Measurements from ENCODE around the gene CAD. TPM values are rescaled to one million over a fixed set of nuclear protein-coding genes. Genes with fewer than 3 reads are reported as not detected.

CAD gene
- total RNA-seq, 6 experiments from 2014 or later, result 38.3 to 46.9 (median 42.8) TPM

- no peaks in the 10 kb centered on the region for H3K9me3 Mint-ChIP-seq
- no peak overlapping the region for H3K27ac Mint-ChIP-seq
- H3K36me3 Mint-ChIP-seq (ENCODE audit: low read depth), result peaks cover 10% of the 10 kb centered on the region
- DNase-seq, result no peak
- peaks cover 2% of the 10 kb centered on the region for H3K27me3 Mint-ChIP-seq (ENCODE audit: insufficient read depth)
- no peak overlapping the region for H3K4me3 Mint-ChIP-seq
- H3K4me1 Mint-ChIP-seq (ENCODE audit: low read depth), result no peaks in the 10 kb centered on the region
- TF ChIP-seq, protein P1, sequence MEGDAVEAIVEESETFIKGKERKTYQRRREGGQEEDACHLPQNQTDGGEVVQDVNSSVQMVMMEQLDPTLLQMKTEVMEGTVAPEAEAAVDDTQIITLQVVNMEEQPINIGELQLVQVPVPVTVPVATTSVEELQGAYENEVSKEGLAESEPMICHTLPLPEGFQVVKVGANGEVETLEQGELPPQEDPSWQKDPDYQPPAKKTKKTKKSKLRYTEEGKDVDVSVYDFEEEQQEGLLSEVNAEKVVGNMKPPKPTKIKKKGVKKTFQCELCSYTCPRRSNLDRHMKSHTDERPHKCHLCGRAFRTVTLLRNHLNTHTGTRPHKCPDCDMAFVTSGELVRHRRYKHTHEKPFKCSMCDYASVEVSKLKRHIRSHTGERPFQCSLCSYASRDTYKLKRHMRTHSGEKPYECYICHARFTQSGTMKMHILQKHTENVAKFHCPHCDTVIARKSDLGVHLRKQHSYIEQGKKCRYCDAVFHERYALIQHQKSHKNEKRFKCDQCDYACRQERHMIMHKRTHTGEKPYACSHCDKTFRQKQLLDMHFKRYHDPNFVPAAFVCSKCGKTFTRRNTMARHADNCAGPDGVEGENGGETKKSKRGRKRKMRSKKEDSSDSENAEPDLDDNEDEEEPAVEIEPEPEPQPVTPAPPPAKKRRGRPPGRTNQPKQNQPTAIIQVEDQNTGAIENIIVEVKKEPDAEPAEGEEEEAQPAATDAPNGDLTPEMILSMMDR (IDR thresholded peaks at IDR 0.05), result no peak
Measured at GRCh38 chr2:27243391-27244130, 26.4 kb downstream of the CAD start.

DNA sequence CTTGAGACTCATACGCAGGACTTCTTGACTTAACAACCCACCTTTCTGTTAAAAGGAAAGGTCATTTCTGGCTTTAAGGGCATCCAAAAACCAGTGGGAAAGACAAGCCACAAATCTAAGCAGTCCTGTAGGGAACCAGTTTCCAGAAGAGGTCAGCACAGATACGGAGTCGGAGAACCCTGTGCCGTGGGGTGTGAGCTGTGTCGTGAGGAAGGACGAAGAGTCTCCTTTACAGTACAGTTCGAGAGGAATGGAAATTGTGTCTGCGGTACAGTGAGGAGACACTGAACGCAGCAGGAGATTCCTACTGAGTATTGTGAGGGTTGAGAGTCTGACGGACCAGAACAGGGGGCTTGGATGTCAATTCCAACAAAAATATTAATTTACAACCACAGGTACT lies 27.9 kb downstream of the CAD start:
- Mint-ChIP-seq H3K36me3 (ENCODE audit: low read depth) (peaks cover 5% of the 10 kb centered on the region), H3K4me3 (no peak overlapping the region), H3K27me3 (ENCODE audit: insufficient read depth) (peaks cover 2% of the 10 kb centered on the region), H3K9me3 (no peaks in the 10 kb centered on the region), H3K27ac (no peak overlapping the region), H3K4me1 (ENCODE audit: low read depth) (peaks cover 8% of the 10 kb centered on the region)
- TF ChIP-seq, protein P1 (IDR thresholded peaks at IDR 0.05), result no peak
- DNase-seq, result no peak

DNA sequence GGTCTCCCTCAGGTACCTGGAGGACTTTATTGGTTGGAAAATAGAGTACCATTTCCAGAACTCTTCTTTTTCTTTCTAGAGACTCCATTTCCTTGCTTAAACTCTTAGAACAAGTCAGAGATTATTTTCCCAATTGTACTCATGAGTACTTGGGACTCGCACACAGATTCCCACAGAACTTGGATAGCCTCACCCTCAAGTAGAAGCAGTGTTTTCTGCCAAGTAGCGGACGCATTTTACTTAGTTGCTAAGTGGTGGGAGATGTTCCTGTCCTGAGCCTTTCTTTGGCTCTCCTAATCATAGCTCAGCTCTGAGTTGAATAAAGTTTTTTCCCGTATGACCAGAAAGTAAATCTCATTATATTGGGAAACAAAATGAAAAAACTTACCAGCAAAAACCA lies 28.5 kb downstream of the CAD start:
- no peaks in the 10 kb centered on the region for H3K9me3 Mint-ChIP-seq
- H3K36me3 Mint-ChIP-seq (ENCODE audit: low read depth), result no peaks in the 10 kb centered on the region; the same call in none of the 2 replicates
- TF ChIP-seq, protein P1 (IDR thresholded peaks at IDR 0.05), result no peak
- no peak overlapping the region for H3K4me3 Mint-ChIP-seq
- DNase-seq, result no peak
- peaks cover 8% of the 10 kb centered on the region for H3K4me1 Mint-ChIP-seq (ENCODE audit: low read depth)
- H3K27me3 Mint-ChIP-seq (ENCODE audit: insufficient read depth), result peaks cover 2% of the 10 kb centered on the region
- H3K27ac Mint-ChIP-seq, result no peak overlapping the region

- Mint-ChIP-seq H3K9me3 (no peaks in the 10 kb centered on the region), H3K27me3 (ENCODE audit: insufficient read depth) (peaks cover 3% of the 10 kb centered on the region), H3K27ac (no peak overlapping the region), H3K4me1 (ENCODE audit: low read depth) (peaks cover 8% of the 10 kb centered on the region), H3K4me3 (no peak overlapping the region), H3K36me3 (ENCODE audit: low read depth) (no peaks in the 10 kb centered on the region; the same call in 1 of the 2 replicates)
- DNase-seq, result no peak
- TF ChIP-seq, protein P1 (IDR thresholded peaks at IDR 0.05), result no peak
Measured at GRCh38 chr2:27247893-27248292, 30.7 kb downstream of the CAD start.

- Mint-ChIP-seq H3K27ac (no peak overlapping the region), H3K4me1 (ENCODE audit: low read depth) (peaks cover 9% of the 10 kb centered on the region), H3K27me3 (ENCODE audit: insufficient read depth) (peaks cover 3% of the 10 kb centered on the region), H3K9me3 (no peaks in the 10 kb centered on the region), H3K36me3 (ENCODE audit: low read depth) (no peaks in the 10 kb centered on the region; the same call in 1 of the 2 replicates), H3K4me3 (no peak overlapping the region)
- TF ChIP-seq, protein P1 (IDR thresholded peaks at IDR 0.05), result no peak
- no peak for DNase-seq
Measured at GRCh38 chr2:27249159-27249890, 32.2 kb downstream of the CAD start.

All from HFFc6 (cell line).